Measurements from ENCODE around the gene PRR33.
A peak's percentile ranks its signal among the peaks of the same experiment; 100 is the strongest.
"Not testable (repeated sequence)": the region's sequence is repeated elsewhere in the genome, so short reads cannot be mapped to it uniquely, and the experiment has no call there.

Gene PRR33
- total RNA-seq = 0 to 1.9 (median 0.13) reads per million in 17 experiments

- no peak for DNase-seq
Observed at GRCh38 chr11:1891831-1892115, at the start of gene PRR33. TSS of gene PRR33 (minus strand) at chr11:1891895. CDS start at chr11:1890584, 1,311 bp downstream.

GRCh38 chr11:1939788-1940187 is 48.1 kb upstream of the PRR33 start:
- not testable (repeated sequence) for DNase-seq

GRCh38 chr11:1939006-1939625 is 47.4 kb upstream of the PRR33 start:
- no peak for DNase-seq

- no peak for DNase-seq
Observed at GRCh38 chr11:1938343-1939005, 46.8 kb upstream of the PRR33 start.

- DNase-seq = no peak
Observed at GRCh38 chr11:1937616-1938342, 46.1 kb upstream of the PRR33 start.

GRCh38 chr11:1936781-1937615 is 45.3 kb upstream of the PRR33 start:
- DNase-seq = no peak

- DNase-seq = no peak
Observed at GRCh38 chr11:1936072-1936780, 44.5 kb upstream of the PRR33 start.

GRCh38 chr11:1935156-1936071 is 43.7 kb upstream of the PRR33 start:
- DNase-seq = no peak

- no peak for DNase-seq
Observed at GRCh38 chr11:1934335-1935155, 42.9 kb upstream of the PRR33 start.

- DNase-seq = no peak
Observed at GRCh38 chr11:1933416-1934334, 42.0 kb upstream of the PRR33 start.

GRCh38 chr11:1932681-1933080 is 41.0 kb upstream of the PRR33 start:
- no peak for DNase-seq

- DNase-seq = no peak
Observed at GRCh38 chr11:1932105-1932480, 40.4 kb upstream of the PRR33 start.

- DNase-seq = peak in 1 of 4 experiments; percentile 36
Observed at GRCh38 chr11:1931341-1932104, 39.8 kb upstream of the PRR33 start.

GRCh38 chr11:1930462-1930830 is 38.8 kb upstream of the PRR33 start:
- DNase-seq = no peak

- DNase-seq = no peak
Observed at GRCh38 chr11:1929621-1930461, 38.1 kb upstream of the PRR33 start.

- no peak for DNase-seq
Observed at GRCh38 chr11:1928891-1929541, 37.3 kb upstream of the PRR33 start.

- DNase-seq = no peak
Observed at GRCh38 chr11:1928470-1928890, 36.8 kb upstream of the PRR33 start.
